ENCODE results near the gene PTAFR. TPM values are rescaled to one million over a fixed set of nuclear protein-coding genes. Genes with fewer than 3 reads are reported as not detected.

Gene PTAFR
- total and polyA plus RNA-seq, 12 donors = 0.72 to 11.7 (median 6.4) TPM

- intact Hi-C loops (cut with DNase I) = no loop called here
- no peak overlapping the region for H3K4me3 ChIP-seq
- H3K36me3 ChIP-seq (replicated peaks in 1 of 2) = no peaks in the 10 kb centered on the region
- TF ChIP-seq CTCF (IDR thresholded peaks at IDR 0.05) (no peak), POLR2A (IDR thresholded peaks at IDR 0.05) (no peak)
- H3K27me3 ChIP-seq = no peaks in the 10 kb centered on the region
- DNase-seq = no peak
- WGBS, 4 donors = 62 to 88% (median 81%) methylated on average over 3 of the region's 3 CpGs
- H3K27ac ChIP-seq = no peak overlapping the region
- no peaks in the 10 kb centered on the region for H3K9me3 ChIP-seq (replicated peaks in 1 of 3)
- no peaks in the 10 kb centered on the region for H3K4me1 ChIP-seq (replicated peaks in 1 of 2)
Measured at GRCh38 chr1:28109639-28110038, 66.9 kb downstream of the PTAFR start.

DNA sequence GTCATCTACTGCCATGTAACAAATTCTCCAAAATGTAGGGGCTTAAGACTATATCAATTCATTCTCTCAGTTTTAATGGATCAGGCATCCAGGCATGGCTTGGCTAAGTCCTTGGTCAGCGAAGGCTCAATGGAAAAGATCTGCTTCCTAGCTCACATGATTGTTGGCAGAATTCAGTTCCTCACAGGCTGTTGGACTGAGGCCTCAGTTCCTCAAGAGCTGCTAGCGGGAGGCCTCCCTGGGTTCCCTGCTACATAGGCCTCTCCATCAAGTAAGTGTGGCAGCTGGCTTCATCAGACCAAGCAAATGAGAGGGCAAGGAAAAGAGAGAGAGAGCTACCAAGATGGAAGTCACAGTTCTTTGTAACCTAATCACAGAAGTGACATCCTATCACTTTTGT is 68.5 kb downstream of the PTAFR start:
- peak in 1 of 7 donors; percentile 20 for DNase-seq
- Histone ChIP-seq H3K27me3 (no peaks in the 10 kb centered on the region), H3K9me3 (replicated peaks in 1 of 3) (no peaks in the 10 kb centered on the region), H3K4me1 (replicated peaks in 1 of 2) (no peaks in the 10 kb centered on the region), H3K27ac (no peak overlapping the region), H3K36me3 (replicated peaks in 1 of 2) (no peaks in the 10 kb centered on the region), H3K4me3 (no peak overlapping the region)
- WGBS, 4 donors = 86 to 100% (median 94%) methylated on average over 1 to 2 of the region's 2 CpGs
- TF ChIP-seq POLR2A (IDR thresholded peaks at IDR 0.05) = no peak
- TF ChIP-seq CTCF (IDR thresholded peaks at IDR 0.05) = no peak
- intact Hi-C loops (cut with DNase I) = no loop called here

DNA sequence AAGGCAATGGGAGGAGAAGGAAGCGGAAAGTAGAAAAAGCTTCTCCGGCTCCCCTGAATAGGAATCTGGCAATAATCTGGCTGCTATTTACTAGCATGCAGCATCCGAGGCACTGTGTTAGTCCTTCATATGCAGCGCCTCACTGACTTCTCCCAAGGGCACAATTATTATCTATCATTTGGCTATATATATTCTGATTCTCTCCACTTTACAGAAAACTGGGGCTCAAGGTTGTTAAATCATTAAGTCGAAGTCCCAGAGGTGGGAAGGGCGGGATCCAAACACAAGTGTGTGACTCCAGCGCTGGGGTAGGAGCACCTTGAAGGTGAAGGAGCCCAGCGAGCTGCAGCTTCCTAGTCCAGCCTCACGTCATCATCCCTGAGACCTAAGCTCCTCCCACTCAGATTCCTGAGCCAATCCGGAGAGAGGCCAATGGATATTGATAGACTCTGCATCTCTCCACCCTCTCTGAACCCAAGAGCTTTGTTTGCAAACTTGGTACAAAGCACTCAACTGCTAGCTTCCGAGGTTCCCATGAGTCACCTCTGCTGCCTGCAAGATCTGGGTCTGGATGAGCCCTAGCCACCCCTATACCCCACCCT is 71.5 kb downstream of the PTAFR start:
- DNase-seq = peak; percentile 22 to 78 (median 34)
- Histone ChIP-seq H3K27me3 (no peaks in the 10 kb centered on the region), H3K4me3 (peak overlapping the region in 1 of 4 donors; percentile 51), H3K9me3 (replicated peaks in 1 of 3) (no peaks in the 10 kb centered on the region), H3K36me3 (replicated peaks in 1 of 2) (no peaks in the 10 kb centered on the region), H3K4me1 (replicated peaks in 1 of 2) (no peaks in the 10 kb centered on the region), H3K27ac (no peak overlapping the region)
- TF ChIP-seq POLR2A (IDR thresholded peaks at IDR 0.05) (no peak), CTCF (IDR thresholded peaks at IDR 0.05) (no peak)
- intact Hi-C loops (cut with DNase I) = no loop called here
- WGBS, 4 donors = 18 to 38% (median 24%) methylated on average over 11 of the region's 11 CpGs

GRCh38 chr1:28102189-28102588 is 74.3 kb downstream of the PTAFR start:
- Histone ChIP-seq H3K9me3 (replicated peaks in 1 of 3) (no peaks in the 10 kb centered on the region), H3K27me3 (no peaks in the 10 kb centered on the region), H3K4me1 (replicated peaks in 1 of 2) (no peaks in the 10 kb centered on the region), H3K4me3 (no peak overlapping the region), H3K27ac (no peak overlapping the region), H3K36me3 (replicated peaks in 1 of 2) (no peaks in the 10 kb centered on the region)
- intact Hi-C loops (cut with DNase I) = no loop called here
- DNase-seq = no peak
- no peak for TF ChIP-seq CTCF (IDR thresholded peaks at IDR 0.05)
- TF ChIP-seq POLR2A (IDR thresholded peaks at IDR 0.05) = no peak
- WGBS, 4 donors = 86 to 94% (median 92%) methylated on average over 1 of the region's 1 CpG
